ENCODE results near the gene TXNL4B. TPM values are rescaled to one million over a fixed set of nuclear protein-coding genes. Genes with fewer than 3 reads are reported as not detected.

TXNL4B gene
- total RNA-seq (10 to 100 TPM in 1 of 2 donors, 1 to 10 TPM in 1; 5.0 to 11.6 TPM), polyA plus RNA-seq (1 to 10 TPM; 6.6 to 8.4 TPM)

DNA sequence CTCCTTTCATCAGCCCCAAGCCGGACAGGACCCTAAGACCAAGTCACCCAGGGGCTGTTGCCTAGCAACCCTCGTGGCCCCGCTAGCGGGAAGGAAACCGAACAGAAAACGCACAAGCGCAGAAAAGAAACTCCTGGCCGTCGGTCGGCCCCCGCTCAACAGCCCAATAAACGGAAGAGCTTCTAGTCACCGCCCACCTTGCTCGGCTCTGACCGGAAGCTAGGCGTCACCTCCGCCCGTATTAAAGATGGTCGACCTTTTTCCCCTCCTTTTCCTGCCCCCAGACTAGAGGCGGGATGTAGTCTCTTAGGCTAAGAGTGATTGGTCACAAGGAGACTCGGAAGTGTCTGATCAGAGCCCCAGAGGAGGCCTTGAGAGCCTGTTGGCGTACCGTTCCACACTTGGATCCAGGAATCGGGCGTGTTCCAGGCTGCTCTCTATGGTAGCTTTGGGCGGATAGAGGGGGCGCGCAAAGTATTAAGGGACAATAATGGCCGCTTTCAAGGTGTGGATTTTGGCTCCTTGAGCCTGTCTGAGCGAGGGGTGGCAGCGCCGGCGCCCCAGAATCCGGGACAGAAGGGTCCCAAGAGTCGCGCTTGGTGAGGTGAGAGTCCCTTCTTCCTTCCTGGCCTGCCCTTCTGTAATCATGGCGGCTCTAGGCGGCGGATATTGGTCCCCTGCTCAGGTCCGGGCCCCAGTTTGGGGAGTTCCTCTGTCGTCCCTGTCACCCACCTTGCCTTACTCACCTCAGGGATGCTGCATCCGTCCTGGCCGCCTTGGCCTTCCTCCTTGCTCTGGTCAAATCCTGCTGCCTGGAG is at the start of gene TXNL4B, which contains the start of gene DHX38:
TXNL4B (minus strand) TSS at position 173 of the 818 bp plus-strand sequence. CDS start 2,871 bp downstream, outside the sequence.
DHX38 (plus strand) TSS at position 400 of the 818 bp plus-strand sequence. CDS start 2,311 bp downstream, outside the sequence.
- TF ChIP-seq YY1 (IDR thresholded peaks at IDR 0.05) (peak; percentile 100), RAD21 (IDR thresholded peaks at IDR 0.05) (peak; percentile 57 to 64), GABPA (IDR thresholded peaks at IDR 0.05 in 1 of 2, conservative IDR thresholded peaks at IDR 0.05 in 1 of 2) (peak; percentile 92 to 98), NR2F2 (IDR thresholded peaks at IDR 0.05) (peak; percentile 80), SP1 (IDR thresholded peaks at IDR 0.05) (peak; percentile 89), FOXA2 (IDR thresholded peaks at IDR 0.05) (peak; percentile 16), JUND (IDR thresholded peaks at IDR 0.05) (peak; percentile 86 to 92), TAF1 (conservative IDR thresholded peaks at IDR 0.05) (peak; percentile 99), RXRA (IDR thresholded peaks at IDR 0.05) (peak; percentile 65 to 83), EGR1 (IDR thresholded peaks at IDR 0.05; ENCODE audit: low read depth in 2 of 2) (peak; percentile 32 to 83), HNF4G (IDR thresholded peaks at IDR 0.05) (no peak), HNF4A (conservative IDR thresholded peaks at IDR 0.05) (peak; percentile 64 to 79), FOXA1 (IDR thresholded peaks at IDR 0.05) (no peak)
- TF ChIP-seq, protein P1, sequence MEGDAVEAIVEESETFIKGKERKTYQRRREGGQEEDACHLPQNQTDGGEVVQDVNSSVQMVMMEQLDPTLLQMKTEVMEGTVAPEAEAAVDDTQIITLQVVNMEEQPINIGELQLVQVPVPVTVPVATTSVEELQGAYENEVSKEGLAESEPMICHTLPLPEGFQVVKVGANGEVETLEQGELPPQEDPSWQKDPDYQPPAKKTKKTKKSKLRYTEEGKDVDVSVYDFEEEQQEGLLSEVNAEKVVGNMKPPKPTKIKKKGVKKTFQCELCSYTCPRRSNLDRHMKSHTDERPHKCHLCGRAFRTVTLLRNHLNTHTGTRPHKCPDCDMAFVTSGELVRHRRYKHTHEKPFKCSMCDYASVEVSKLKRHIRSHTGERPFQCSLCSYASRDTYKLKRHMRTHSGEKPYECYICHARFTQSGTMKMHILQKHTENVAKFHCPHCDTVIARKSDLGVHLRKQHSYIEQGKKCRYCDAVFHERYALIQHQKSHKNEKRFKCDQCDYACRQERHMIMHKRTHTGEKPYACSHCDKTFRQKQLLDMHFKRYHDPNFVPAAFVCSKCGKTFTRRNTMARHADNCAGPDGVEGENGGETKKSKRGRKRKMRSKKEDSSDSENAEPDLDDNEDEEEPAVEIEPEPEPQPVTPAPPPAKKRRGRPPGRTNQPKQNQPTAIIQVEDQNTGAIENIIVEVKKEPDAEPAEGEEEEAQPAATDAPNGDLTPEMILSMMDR (IDR thresholded peaks at IDR 0.05; ENCODE audit: low read depth, low read length, missing input control) = no peak
- TF ChIP-seq, protein P2, sequence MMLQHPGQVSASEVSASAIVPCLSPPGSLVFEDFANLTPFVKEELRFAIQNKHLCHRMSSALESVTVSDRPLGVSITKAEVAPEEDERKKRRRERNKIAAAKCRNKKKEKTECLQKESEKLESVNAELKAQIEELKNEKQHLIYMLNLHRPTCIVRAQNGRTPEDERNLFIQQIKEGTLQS (IDR thresholded peaks at IDR 0.05) = no peak
- TF ChIP-seq, protein P3, sequence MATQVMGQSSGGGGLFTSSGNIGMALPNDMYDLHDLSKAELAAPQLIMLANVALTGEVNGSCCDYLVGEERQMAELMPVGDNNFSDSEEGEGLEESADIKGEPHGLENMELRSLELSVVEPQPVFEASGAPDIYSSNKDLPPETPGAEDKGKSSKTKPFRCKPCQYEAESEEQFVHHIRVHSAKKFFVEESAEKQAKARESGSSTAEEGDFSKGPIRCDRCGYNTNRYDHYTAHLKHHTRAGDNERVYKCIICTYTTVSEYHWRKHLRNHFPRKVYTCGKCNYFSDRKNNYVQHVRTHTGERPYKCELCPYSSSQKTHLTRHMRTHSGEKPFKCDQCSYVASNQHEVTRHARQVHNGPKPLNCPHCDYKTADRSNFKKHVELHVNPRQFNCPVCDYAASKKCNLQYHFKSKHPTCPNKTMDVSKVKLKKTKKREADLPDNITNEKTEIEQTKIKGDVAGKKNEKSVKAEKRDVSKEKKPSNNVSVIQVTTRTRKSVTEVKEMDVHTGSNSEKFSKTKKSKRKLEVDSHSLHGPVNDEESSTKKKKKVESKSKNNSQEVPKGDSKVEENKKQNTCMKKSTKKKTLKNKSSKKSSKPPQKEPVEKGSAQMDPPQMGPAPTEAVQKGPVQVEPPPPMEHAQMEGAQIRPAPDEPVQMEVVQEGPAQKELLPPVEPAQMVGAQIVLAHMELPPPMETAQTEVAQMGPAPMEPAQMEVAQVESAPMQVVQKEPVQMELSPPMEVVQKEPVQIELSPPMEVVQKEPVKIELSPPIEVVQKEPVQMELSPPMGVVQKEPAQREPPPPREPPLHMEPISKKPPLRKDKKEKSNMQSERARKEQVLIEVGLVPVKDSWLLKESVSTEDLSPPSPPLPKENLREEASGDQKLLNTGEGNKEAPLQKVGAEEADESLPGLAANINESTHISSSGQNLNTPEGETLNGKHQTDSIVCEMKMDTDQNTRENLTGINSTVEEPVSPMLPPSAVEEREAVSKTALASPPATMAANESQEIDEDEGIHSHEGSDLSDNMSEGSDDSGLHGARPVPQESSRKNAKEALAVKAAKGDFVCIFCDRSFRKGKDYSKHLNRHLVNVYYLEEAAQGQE (IDR thresholded peaks at IDR 0.05) = peak; percentile 94
- TF ChIP-seq, protein P4, sequence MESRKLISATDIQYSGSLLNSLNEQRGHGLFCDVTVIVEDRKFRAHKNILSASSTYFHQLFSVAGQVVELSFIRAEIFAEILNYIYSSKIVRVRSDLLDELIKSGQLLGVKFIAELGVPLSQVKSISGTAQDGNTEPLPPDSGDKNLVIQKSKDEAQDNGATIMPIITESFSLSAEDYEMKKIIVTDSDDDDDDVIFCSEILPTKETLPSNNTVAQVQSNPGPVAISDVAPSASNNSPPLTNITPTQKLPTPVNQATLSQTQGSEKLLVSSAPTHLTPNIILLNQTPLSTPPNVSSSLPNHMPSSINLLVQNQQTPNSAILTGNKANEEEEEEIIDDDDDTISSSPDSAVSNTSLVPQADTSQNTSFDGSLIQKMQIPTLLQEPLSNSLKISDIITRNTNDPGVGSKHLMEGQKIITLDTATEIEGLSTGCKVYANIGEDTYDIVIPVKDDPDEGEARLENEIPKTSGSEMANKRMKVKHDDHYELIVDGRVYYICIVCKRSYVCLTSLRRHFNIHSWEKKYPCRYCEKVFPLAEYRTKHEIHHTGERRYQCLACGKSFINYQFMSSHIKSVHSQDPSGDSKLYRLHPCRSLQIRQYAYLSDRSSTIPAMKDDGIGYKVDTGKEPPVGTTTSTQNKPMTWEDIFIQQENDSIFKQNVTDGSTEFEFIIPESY (IDR thresholded peaks at IDR 0.05) = no peak
- TF ChIP-seq, protein P5, sequence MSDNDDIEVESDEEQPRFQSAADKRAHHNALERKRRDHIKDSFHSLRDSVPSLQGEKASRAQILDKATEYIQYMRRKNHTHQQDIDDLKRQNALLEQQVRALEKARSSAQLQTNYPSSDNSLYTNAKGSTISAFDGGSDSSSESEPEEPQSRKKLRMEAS (IDR thresholded peaks at IDR 0.05) = peak; percentile 88
- H3K27me3 ChIP-seq (ENCODE audit: control insufficient read depth in 4 of 4, insufficient read depth in 4 of 4, low read length in 3 of 4) = no peaks in the 10 kb centered on the region
- DNase-seq (ENCODE audit: low spot score) = peak; percentile 88
- peaks cover 13 to 42% (median 33%) of the 10 kb centered on the region in 4 donors for H3K36me3 ChIP-seq (ENCODE audit: control insufficient read depth in 4 of 4, insufficient read depth in 3 of 4, low read depth in 1 of 4, low read length in 3 of 4)
- under 1% methylated on average over 43 of the region's 43 CpGs for WGBS
- H3K4me1 ChIP-seq (ENCODE audit: control insufficient read depth in 4 of 4, insufficient read depth in 4 of 4, low read length in 3 of 4) = peaks cover 0 to 38% (median 29%) of the 10 kb centered on the region in 4 donors
- H3K27ac ChIP-seq (ENCODE audit: low read depth in 1 of 2, low read length in 2 of 2) = peak within 1 kb of the TSS; percentile 78 to 88
- peak within 1 kb of the TSS; percentile 65 to 99 (median 98) for H3K4me3 ChIP-seq (ENCODE audit: low read depth in 1 of 3, low read length in 3 of 3)
- peak within 1 kb of the TSS; percentile 94 for H3K9ac ChIP-seq (ENCODE audit: low read depth in 1 of 2, low read length in 2 of 2)
- H3K9me3 ChIP-seq (ENCODE audit: control insufficient read depth in 4 of 4, low read length in 3 of 4) = no peaks in the 10 kb centered on the region
